ENCODE measurements around the gene GALK2. TPM values are rescaled to one million over a fixed set of nuclear protein-coding genes. Genes with fewer than 3 reads are reported as not detected.

The GALK2 gene
- total RNA-seq, 4 donors from 2014 or later, result 34.5 to 56.6 (median 47.4) TPM

- Histone ChIP-seq H3K27me3 (no peaks in the 10 kb centered on the region), H3K27ac (peak overlapping the region in 3 of 4 donors; percentile 20 to 67 (median 63)), H3K4me1 (peaks cover 0 to 31% (median 10%) of the 10 kb centered on the region in 4 donors), H3K9me3 (no peaks in the 10 kb centered on the region), H3K36me3 (peaks cover 0 to 29% (median 0%) of the 10 kb centered on the region in 3 donors), H3K4me3 (no peak overlapping the region)
- no peak for DNase-seq (ENCODE audit: low spot score in 2 of 2)
- TF ChIP-seq CTCF (IDR thresholded peaks at IDR 0.05), result no peak
- no peak for TF ChIP-seq EP300 (IDR thresholded peaks at IDR 0.05)
- no peak for TF ChIP-seq POLR2A (IDR thresholded peaks at IDR 0.05)
- WGBS, 2 donors, result 47 to 57% methylated on average over 2 of the region's 2 CpGs
These were observed 118.3 kb downstream of the GALK2 start for GRCh38 chr15:49288391-49288790.

GRCh38 chr15:49290191-49290590, 120.1 kb downstream of the GALK2 start:
- peaks cover 0 to 31% (median 10%) of the 10 kb centered on the region in 4 donors for H3K4me1 ChIP-seq
- DNase-seq (ENCODE audit: low spot score in 2 of 2), result no peak
- 0 to 42% methylated on average over 1 of the region's 1 CpG for WGBS, 2 donors

GRCh38 chr15:49293941-49294340, 123.9 kb downstream of the GALK2 start:
- Histone ChIP-seq H3K27me3 (no peaks in the 10 kb centered on the region), H3K9me3 (peaks cover 0 to 4% (median 0%) of the 10 kb centered on the region in 4 donors), H3K36me3 (peaks cover 0 to 46% (median 0%) of the 10 kb centered on the region in 3 donors), H3K4me3 (no peak overlapping the region), H3K27ac (no peak overlapping the region), H3K4me1 (peaks cover 0 to 2% (median 0%) of the 10 kb centered on the region in 4 donors)
- no peak for DNase-seq (ENCODE audit: low spot score in 2 of 2)
- TF ChIP-seq POLR2A (IDR thresholded peaks at IDR 0.05) (no peak), EP300 (IDR thresholded peaks at IDR 0.05) (no peak), CTCF (IDR thresholded peaks at IDR 0.05) (no peak)

More at GRCh38 chr15:49290191-49290590, 120.1 kb downstream of the GALK2 start:
- Histone ChIP-seq H3K9me3 (no peaks in the 10 kb centered on the region), H3K4me3 (no peak overlapping the region), H3K36me3 (peaks cover 0 to 22% (median 0%) of the 10 kb centered on the region in 3 donors), H3K27me3 (no peaks in the 10 kb centered on the region), H3K27ac (no peak overlapping the region)
- no peak for TF ChIP-seq CTCF (IDR thresholded peaks at IDR 0.05)
- no peak for TF ChIP-seq POLR2A (IDR thresholded peaks at IDR 0.05)
- no peak for TF ChIP-seq EP300 (IDR thresholded peaks at IDR 0.05)

- Histone ChIP-seq H3K36me3 (peaks cover 0 to 60% (median 0%) of the 10 kb centered on the region in 3 donors), H3K4me1 (no peaks in the 10 kb centered on the region), H3K27ac (no peak overlapping the region), H3K4me3 (no peak overlapping the region), H3K9me3 (peaks cover 0 to 4% (median 0%) of the 10 kb centered on the region in 4 donors), H3K27me3 (no peaks in the 10 kb centered on the region)
- TF ChIP-seq POLR2A (IDR thresholded peaks at IDR 0.05), result no peak
- no peak for TF ChIP-seq EP300 (IDR thresholded peaks at IDR 0.05)
- no peak for TF ChIP-seq CTCF (IDR thresholded peaks at IDR 0.05)
- no peak for DNase-seq (ENCODE audit: low spot score in 2 of 2)
- WGBS, 2 donors, result 97 to 100% methylated on average over 1 of the region's 1 CpG
These were observed 126.2 kb downstream of the GALK2 start for GRCh38 chr15:49296258-49296657.

- Histone ChIP-seq H3K4me3 (no peak overlapping the region), H3K27ac (no peak overlapping the region), H3K27me3 (no peaks in the 10 kb centered on the region), H3K4me1 (no peaks in the 10 kb centered on the region), H3K9me3 (peaks cover 0 to 4% (median 0%) of the 10 kb centered on the region in 4 donors), H3K36me3 (peaks cover 0 to 63% (median 0%) of the 10 kb centered on the region in 3 donors)
- no peak for DNase-seq (ENCODE audit: low spot score in 2 of 2)
- no peak for TF ChIP-seq POLR2A (IDR thresholded peaks at IDR 0.05)
- no peak for TF ChIP-seq CTCF (IDR thresholded peaks at IDR 0.05)
- TF ChIP-seq EP300 (IDR thresholded peaks at IDR 0.05), result no peak
- WGBS, 2 donors, result 94 to 97% methylated on average over 1 of the region's 1 CpG
These were observed 127.5 kb downstream of the GALK2 start for GRCh38 chr15:49297584-49297983.

All from tibial nerve (tissue), 4 donors.